ENCODE data around the gene ETV3. TPM values are rescaled to one million over a fixed set of nuclear protein-coding genes. Genes with fewer than 3 reads are reported as not detected.

The ETV3 gene
- total RNA-seq, 1 experiment from 2014 or later, result 39.7 TPM

DNA sequence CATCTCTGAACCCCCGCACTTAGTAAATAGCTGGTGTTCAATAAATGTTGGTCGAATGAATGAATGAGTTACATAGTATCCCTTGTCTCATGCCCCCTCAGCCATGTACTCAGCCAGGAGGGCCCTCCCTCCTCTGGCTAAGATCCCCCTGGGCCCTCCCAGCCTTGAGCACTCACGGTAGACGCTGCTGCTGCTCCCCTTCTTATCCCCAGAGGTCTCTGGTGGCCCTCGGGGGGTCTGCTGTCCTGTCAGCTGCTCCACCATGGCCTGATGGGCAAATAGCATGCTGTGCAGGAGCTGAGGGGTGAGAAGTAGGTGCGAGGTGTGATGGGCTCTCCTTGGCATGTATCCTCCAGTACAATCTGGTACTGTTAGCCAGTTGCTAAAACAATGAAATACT lies 40.5 kb downstream of the ETV3 start:
- CTCF ChIA-PET, result interaction anchor here (0.6 kb wide), 1 partner anchor 1827 kb away, joined by 4 read pairs; no protein-coding TSS in a partner anchor
- intact Hi-C loops (cut with micrococcal nuclease; ENCODE audit: unreplicated experiment), result no loop called here
- TF ChIP-seq, protein P1, sequence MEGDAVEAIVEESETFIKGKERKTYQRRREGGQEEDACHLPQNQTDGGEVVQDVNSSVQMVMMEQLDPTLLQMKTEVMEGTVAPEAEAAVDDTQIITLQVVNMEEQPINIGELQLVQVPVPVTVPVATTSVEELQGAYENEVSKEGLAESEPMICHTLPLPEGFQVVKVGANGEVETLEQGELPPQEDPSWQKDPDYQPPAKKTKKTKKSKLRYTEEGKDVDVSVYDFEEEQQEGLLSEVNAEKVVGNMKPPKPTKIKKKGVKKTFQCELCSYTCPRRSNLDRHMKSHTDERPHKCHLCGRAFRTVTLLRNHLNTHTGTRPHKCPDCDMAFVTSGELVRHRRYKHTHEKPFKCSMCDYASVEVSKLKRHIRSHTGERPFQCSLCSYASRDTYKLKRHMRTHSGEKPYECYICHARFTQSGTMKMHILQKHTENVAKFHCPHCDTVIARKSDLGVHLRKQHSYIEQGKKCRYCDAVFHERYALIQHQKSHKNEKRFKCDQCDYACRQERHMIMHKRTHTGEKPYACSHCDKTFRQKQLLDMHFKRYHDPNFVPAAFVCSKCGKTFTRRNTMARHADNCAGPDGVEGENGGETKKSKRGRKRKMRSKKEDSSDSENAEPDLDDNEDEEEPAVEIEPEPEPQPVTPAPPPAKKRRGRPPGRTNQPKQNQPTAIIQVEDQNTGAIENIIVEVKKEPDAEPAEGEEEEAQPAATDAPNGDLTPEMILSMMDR (IDR thresholded peaks at IDR 0.05; ENCODE audit: unreplicated experiment), result no peak
- BruUV-seq (replicated peaks), result no TSS peak
- DNase-seq, result no peak
- H3K36me3 Mint-ChIP-seq (ENCODE audit: insufficient read depth, unreplicated experiment), result no peaks in the 10 kb centered on the region
- H3K4me3 Mint-ChIP-seq (ENCODE audit: low read depth, unreplicated experiment), result no peak overlapping the region
- no peaks in the 10 kb centered on the region for H3K4me1 Mint-ChIP-seq (ENCODE audit: low read depth, unreplicated experiment)
- H3K27me3 Mint-ChIP-seq (ENCODE audit: unreplicated experiment), result peaks cover 27% of the 10 kb centered on the region
- H3K9me3 Mint-ChIP-seq (ENCODE audit: low read depth, unreplicated experiment), result no peaks in the 10 kb centered on the region
- H3K27ac Mint-ChIP-seq (ENCODE audit: unreplicated experiment), result no peak overlapping the region

DNA sequence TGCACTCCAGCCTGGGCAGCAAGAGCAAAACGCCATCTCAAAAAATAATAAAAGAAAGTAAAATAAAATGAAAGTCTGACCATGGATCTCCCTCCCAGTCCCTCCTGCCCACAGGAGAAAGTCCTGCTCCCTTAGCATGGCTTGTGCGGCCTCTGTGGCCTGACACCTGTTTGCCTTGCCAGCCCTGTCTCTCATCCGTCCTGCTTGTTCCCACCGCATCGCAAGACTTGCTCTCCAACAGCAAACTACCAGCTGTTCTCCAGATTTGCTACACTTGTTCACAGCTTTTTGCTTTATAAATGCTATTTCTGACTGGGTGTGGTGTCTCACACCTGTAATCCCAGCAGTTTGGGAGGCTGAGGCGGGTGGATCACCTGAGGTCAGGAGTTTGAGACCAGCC lies 41.3 kb downstream of the ETV3 start:
- Mint-ChIP-seq H3K27ac (ENCODE audit: unreplicated experiment) (no peak overlapping the region), H3K36me3 (ENCODE audit: insufficient read depth, unreplicated experiment) (no peaks in the 10 kb centered on the region), H3K9me3 (ENCODE audit: low read depth, unreplicated experiment) (no peaks in the 10 kb centered on the region), H3K4me3 (ENCODE audit: low read depth, unreplicated experiment) (no peak overlapping the region), H3K27me3 (ENCODE audit: unreplicated experiment) (peaks cover 20% of the 10 kb centered on the region), H3K4me1 (ENCODE audit: low read depth, unreplicated experiment) (no peaks in the 10 kb centered on the region)
- BruUV-seq (replicated peaks), result no TSS peak
- TF ChIP-seq, protein P1 (IDR thresholded peaks at IDR 0.05; ENCODE audit: unreplicated experiment), result no peak
- DNase-seq, result no peak
- intact Hi-C loops (cut with micrococcal nuclease; ENCODE audit: unreplicated experiment), result no loop called here
- CTCF ChIA-PET, result no interaction called here

DNA sequence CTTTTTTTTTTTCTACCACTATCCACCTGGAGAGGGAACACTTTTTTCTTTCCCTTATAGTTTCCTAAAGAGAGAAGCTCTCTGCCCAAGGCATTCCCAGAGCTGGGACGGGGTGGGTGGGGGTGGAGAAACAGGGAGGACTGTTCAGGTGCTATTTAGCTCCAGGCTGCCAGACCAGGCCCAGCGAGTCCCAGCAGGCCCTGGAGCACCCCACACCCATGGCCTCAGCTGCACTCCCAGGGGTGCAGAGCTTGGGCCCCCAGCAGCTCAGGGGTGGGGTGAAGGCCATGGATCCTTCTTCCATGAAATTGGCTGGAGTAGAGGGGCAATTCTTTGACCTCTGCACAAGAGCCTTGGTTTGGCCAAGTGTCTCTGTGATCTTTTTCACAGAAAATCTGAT lies 42.6 kb downstream of the ETV3 start:
- intact Hi-C loops (cut with micrococcal nuclease; ENCODE audit: unreplicated experiment), result no loop called here
- BruUV-seq (replicated peaks), result no TSS peak
- Mint-ChIP-seq H3K27me3 (ENCODE audit: unreplicated experiment) (peaks cover 20% of the 10 kb centered on the region), H3K9me3 (ENCODE audit: low read depth, unreplicated experiment) (no peaks in the 10 kb centered on the region), H3K36me3 (ENCODE audit: insufficient read depth, unreplicated experiment) (no peaks in the 10 kb centered on the region), H3K4me1 (ENCODE audit: low read depth, unreplicated experiment) (peaks cover 5% of the 10 kb centered on the region), H3K27ac (ENCODE audit: unreplicated experiment) (no peak overlapping the region), H3K4me3 (ENCODE audit: low read depth, unreplicated experiment) (no peak overlapping the region)
- no peak for DNase-seq
- CTCF ChIA-PET, result interaction anchor here (0.6 to 1.0 kb wide), 2 partner anchors 60 to 306 kb away, joined by 3 read pairs; no protein-coding TSS in a partner anchor
- TF ChIP-seq, protein P1 (IDR thresholded peaks at IDR 0.05; ENCODE audit: unreplicated experiment), result no peak

DNA sequence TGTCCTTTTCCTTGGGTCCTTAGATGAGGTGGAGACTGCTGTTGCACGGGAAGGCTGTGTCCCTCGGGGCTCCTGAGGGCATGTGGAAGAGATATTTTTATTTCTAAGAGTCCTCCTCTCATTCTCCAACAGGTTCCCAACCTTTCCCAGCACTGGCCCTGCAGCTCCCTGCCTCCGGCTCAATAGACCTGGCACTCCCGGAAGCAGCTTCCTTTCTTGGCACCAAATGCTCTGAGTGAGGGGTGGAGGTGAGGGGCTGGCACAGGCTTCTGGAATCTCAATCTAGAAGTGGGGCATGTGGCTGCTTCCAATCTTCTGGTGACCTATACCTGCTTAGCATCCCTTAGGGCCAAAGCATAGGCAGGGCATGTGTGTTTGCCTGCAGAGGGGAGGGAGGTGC lies 43.1 kb downstream of the ETV3 start:
- Mint-ChIP-seq H3K27ac (ENCODE audit: unreplicated experiment) (no peak overlapping the region), H3K36me3 (ENCODE audit: insufficient read depth, unreplicated experiment) (no peaks in the 10 kb centered on the region), H3K9me3 (ENCODE audit: low read depth, unreplicated experiment) (no peaks in the 10 kb centered on the region), H3K4me1 (ENCODE audit: low read depth, unreplicated experiment) (peaks cover 10% of the 10 kb centered on the region), H3K27me3 (ENCODE audit: unreplicated experiment) (peaks cover 20% of the 10 kb centered on the region), H3K4me3 (ENCODE audit: low read depth, unreplicated experiment) (no peak overlapping the region)
- no TSS peak for BruUV-seq (replicated peaks)
- CTCF ChIA-PET, result interaction anchor here (0.6 to 1.0 kb wide), 2 partner anchors 60 to 306 kb away, joined by 3 read pairs; no protein-coding TSS in a partner anchor
- DNase-seq, result no peak
- intact Hi-C loops (cut with micrococcal nuclease; ENCODE audit: unreplicated experiment), result no loop called here
- TF ChIP-seq, protein P1 (IDR thresholded peaks at IDR 0.05; ENCODE audit: unreplicated experiment), result no peak

Measured in Calu3 (cell line).